Activated T-helper 9 cell treated with anti-CD3 and anti-CD28 coated beads, Interleukin-2, amount 50 U/mL, for 16 hours (primary cell): ENCODE results near the gene SPG11.
A peak's percentile ranks its signal among the peaks of the same experiment; 100 is the strongest.

Source experiments
- DNase-seq: peaks from one replicate; pipeline ENCODE4 v3.0.0-alpha.2; 2020; ENCODE audit warnings: low read depth

SPG11 gene

GRCh38 chr15:44623178-44623577 is 40.3 kb downstream of the SPG11 start:
- DNase-seq, result no peak

GRCh38 chr15:44620081-44620480 is 43.4 kb downstream of the SPG11 start:
- no peak for DNase-seq

- no peak for DNase-seq
Measured at GRCh38 chr15:44616974-44617373, 46.5 kb downstream of the SPG11 start.

GRCh38 chr15:44606740-44607139 is 56.7 kb downstream of the SPG11 start:
- DNase-seq, result no peak

- DNase-seq, result no peak
Measured at GRCh38 chr15:44603126-44603525, 60.3 kb downstream of the SPG11 start.

GRCh38 chr15:44598892-44599291 is 64.6 kb downstream of the SPG11 start:
- DNase-seq, result no peak

GRCh38 chr15:44598066-44598465 is 65.4 kb downstream of the SPG11 start:
- no peak for DNase-seq

- DNase-seq, result no peak
Measured at GRCh38 chr15:44596511-44597010, 66.9 kb downstream of the SPG11 start.

GRCh38 chr15:44595656-44596510 is 67.6 kb downstream of the SPG11 start:
- no peak for DNase-seq

- DNase-seq, result no peak
Measured at GRCh38 chr15:44595246-44595645, 68.2 kb downstream of the SPG11 start.

GRCh38 chr15:44593042-44593736 is 70.3 kb downstream of the SPG11 start:
- DNase-seq, result no peak

- DNase-seq, result no peak
Measured at GRCh38 chr15:44591326-44591725, 72.1 kb downstream of the SPG11 start.

GRCh38 chr15:44588541-44588940 is 74.9 kb downstream of the SPG11 start:
- DNase-seq, result no peak

- no peak for DNase-seq
Measured at GRCh38 chr15:44585633-44586032, 77.8 kb downstream of the SPG11 start.

- DNase-seq, result peak; percentile 45
Measured at GRCh38 chr15:44584162-44584749, 79.2 kb downstream of the SPG11 start.

- DNase-seq, result no peak
Measured at GRCh38 chr15:44580105-44580504, 83.4 kb downstream of the SPG11 start.

GRCh38 chr15:44574734-44575133 is 88.7 kb downstream of the SPG11 start:
- no peak for DNase-seq

GRCh38 chr15:44573386-44573785 is 90.1 kb downstream of the SPG11 start:
- DNase-seq, result no peak

GRCh38 chr15:44570361-44570760 is 93.1 kb downstream of the SPG11 start:
- DNase-seq, result no peak

GRCh38 chr15:44569316-44569715 is 94.1 kb downstream of the SPG11 start:
- DNase-seq, result no peak

- DNase-seq, result no peak
Measured at GRCh38 chr15:44568338-44568737, 95.1 kb downstream of the SPG11 start.

GRCh38 chr15:44566155-44566540 is 97.3 kb downstream of the SPG11 start:
- DNase-seq, result no peak
